T-helper 22 cell (primary cell): ENCODE results near the gene A3GALT2.
"Not testable (repeated sequence)": the region's sequence is repeated elsewhere in the genome, so short reads cannot be mapped to it uniquely, and the experiment has no call there.

Source experiments
- DNase-seq: peaks from one replicate; pipeline ENCODE4 v3.0.0-alpha.2; 2020; ENCODE audit warnings: low read depth

The A3GALT2 gene

DNA sequence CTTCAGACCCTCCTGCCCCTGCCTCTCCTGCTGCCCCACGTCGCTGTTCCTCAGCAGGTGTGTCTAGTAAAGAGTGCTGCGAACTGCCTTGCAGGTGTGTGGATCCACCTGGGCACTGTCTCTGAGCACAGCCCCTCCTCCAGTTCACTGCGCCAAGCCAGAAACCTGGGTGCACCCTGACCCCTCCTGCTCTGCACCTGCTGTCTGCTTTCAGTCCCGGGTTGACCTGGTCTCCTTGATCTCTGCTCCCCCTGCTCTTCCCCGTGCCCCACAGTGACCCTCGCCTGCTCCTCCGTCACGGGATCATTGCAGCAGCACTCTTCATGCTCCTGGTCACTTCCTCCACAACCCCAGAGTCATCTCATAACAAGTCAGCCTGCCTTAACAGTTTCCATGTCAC, 6.5 kb downstream of the A3GALT2 start:
- no peak for DNase-seq

DNA sequence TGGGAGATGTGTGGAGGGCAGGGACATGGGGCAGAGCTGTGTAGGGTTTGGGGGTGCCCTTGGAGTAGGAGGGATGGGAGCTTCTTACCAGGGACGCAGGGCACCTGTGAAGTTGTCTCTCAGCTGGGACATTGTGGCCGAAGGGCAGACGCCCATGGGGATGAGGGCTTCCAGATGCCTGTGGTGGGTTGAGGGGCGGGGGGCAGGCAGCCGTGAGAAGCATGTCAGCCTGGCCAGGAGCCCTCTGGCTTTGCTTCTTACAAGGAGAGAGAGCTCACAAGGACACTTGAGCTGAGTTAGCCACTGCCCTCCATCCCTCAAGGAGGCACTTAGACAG, 8.5 kb downstream of the A3GALT2 start:
- DNase-seq, result no peak

DNA sequence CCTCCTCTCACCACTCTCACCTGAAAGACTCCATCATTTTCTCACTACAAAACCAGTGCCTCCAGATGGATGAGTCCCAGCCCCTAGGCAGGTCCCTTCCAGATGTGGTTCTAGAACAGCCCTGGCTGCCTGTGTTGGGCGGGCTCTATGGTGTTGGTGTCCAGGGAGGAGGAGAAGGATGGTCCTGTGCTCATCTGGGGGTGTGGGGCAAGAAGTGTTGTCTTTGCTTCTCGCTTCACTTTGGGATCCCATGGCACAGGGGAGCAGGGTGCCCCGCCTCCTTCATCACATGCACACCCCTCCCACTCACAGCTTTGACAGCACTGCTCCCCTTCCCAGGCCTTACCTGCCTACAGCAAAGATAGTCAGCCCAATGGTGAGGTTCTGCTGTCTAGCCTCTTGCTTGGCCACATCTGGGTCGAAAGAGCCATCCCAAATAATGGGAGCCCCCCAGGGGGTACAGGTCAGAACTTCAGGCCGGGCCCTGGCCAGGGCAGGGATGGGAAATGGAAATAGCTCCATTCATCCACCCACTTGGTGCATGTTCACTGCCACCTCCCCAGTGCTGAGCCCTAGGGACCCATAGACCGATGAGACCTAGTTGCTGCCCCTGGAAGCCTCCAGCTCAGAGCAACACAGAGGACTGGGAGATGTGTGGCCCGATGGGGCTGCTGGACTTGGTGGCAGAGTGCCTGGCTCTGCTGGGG, 9.0 kb downstream of the A3GALT2 start:
- no peak for DNase-seq

DNA sequence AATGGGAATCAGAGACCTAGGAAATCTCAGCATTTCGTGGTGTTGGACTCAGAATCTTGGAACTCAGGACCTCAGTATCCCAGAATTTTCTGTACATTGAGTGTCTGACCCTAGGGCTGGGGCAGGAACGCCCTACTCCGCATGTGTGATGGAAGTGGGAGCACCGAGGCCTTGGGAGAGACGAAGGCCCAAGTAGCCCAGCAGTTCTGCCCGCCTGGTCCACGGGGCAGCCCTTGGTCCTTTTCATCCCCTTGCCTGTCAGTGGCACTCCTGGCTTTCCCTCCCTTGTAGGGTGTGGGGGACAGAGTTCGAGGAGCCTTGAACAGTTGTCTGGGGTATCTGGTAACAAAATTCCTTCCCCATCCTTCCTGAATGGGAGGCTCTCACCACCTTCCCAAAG, 10.2 kb downstream of the A3GALT2 start:
- no peak for DNase-seq

DNA sequence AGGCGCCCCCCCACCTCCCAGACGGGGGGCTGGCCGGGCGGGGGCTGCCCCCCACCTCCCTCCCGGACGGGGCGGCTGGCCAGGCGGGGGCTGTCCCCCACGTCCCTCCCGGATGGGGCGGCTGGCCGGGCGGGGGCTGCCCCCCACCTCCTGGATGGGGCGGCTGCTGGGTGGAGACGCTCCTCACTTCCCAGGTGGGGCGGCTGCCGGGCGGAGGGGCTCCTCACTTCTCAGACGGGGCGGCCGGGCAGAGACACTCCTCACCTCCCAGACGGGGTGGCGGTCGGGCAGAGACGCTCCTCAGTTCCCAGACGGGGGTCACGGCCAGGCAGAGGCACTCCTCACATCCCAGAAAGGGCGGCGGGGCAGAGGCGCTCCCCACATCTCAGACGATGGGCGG, 11.5 kb downstream of the A3GALT2 start:
- DNase-seq, result not testable (repeated sequence)

DNA sequence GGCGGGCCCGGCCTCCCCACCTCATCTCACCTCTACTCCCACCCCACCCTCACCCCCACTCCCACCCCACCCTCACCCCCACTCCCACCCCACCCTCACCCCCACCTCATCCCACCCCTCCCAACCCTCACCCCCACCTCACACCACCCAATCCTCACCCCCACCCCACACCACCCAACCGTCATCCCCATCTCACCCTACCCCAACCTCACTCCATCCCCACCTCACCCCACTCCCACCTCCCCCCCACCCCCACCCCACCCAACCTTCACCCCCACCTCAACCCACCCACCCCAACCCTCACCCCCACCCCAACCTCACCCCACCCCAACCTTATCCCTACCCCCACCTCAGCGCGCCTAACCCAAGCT, 13.4 kb downstream of the A3GALT2 start:
- DNase-seq, result no peak

DNA sequence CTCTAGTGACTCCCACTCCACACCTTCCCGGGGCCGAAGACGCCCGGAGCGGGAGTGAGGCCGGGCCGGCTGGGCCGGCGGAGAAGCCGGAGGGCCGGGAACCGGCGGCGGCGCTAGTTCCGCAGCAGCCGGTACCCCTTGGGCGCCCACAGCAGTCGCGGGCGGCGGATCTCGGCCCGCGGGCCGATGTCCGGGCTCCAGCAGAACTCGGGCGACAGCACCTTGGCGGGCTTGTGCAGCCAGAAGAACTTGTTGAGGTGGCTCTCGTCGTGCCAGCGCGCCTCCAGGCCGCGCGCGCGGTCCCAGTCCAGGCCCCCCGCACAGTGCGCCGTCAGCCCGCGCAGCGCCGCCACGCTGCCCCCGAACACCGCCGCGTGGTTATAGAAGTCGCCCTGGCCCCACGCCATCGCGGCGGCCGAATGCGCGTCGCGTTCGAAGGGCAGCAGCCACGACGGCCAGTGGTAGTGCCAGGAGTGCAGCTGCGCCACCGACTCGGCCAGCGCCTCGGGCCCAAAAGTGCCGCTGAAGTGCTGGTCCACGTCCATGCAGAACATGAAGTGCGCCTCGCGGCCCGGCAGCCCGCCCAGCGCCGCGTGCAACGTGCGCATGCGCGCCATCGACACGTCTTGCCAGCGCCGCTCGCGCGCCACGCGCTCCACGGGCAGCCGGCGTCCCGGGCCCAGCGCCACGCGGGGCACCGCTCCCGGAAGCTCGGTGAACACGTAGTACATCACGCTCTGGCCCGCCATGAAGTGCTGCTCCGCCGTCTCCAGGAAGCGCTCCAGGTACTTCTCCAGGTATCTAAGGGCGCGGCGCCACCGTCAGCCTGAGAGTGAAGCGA, 14.0 kb downstream of the A3GALT2 start:
- no peak for DNase-seq

DNA sequence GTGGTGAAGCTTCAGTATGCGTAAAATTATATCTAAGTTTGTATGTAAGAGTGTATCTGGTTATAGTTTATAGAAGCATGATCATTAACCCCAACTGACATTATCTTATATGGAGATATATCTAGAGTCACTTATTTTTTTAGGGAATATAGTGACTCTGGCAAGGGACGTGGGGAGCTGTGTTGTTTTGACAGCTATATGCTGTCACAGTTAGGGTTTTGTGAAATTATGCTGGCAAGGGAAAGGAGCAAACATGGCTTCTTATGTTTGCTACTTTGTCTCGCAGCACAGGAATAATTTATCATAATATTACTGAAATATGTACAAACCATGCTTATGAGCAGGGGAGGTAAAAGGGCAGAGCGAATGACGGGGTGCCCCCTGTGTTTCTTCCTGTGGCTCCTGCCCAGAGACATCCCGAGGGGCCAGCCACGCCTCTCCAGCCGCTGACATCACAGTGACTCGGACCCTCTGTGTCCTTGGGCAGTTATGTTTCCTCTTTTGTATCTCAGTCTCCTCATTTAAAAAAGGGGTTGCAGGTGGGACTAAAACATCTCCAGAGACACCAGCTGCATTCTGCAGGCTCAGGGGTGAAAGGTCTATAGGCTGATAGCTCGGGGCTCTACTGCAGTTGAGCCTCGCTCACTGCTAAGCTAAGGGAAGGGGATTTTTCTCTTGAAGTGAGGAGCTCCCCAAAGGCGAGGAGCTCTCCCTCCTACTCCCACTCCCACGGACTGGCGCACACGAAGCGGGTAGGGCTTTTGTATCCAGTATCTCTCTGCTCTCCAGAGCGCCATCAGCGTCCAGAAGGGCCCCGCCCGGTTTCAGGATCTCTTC, 14.9 kb downstream of the A3GALT2 start:
- DNase-seq, result no peak

DNA sequence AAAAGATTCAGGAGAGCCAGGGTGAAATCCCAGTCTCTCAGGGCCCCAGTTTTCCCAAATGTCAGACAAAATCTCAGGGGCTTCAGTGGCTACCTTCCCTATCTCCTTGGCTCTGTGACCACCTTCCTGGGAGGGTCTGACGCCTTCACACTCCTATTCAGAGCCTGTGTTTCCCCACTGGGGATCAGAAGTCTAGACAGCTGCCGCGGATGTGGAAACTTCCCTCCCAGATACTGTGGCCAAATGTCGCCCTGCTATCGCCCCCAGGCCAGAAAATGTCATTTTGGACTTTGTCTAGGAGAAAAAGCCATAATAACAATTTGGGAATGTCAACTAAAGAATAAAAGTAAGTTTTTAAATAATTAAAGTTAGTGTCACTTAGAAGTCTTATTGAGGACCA, 15.9 kb downstream of the A3GALT2 start:
- no peak for DNase-seq

DNA sequence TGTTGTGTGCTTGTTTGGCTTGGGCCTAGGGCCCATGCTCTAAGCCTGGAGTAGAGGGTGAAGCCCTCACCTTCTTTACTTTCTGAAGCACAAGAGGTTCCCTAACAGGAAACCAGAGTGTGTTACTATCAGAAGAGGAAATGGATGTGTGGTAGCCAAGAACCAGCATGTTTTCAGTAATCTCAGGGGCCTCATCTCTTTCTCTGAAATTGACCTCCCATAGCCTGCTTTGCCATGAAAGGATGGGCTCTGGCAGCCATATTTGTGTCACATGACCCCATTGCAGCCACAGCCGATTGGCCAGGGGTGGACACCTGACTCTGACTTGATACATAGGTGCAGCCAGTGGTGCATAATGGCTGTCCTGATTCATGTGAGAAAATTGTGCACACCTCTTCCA, 18.6 kb downstream of the A3GALT2 start:
- DNase-seq, result no peak

DNA sequence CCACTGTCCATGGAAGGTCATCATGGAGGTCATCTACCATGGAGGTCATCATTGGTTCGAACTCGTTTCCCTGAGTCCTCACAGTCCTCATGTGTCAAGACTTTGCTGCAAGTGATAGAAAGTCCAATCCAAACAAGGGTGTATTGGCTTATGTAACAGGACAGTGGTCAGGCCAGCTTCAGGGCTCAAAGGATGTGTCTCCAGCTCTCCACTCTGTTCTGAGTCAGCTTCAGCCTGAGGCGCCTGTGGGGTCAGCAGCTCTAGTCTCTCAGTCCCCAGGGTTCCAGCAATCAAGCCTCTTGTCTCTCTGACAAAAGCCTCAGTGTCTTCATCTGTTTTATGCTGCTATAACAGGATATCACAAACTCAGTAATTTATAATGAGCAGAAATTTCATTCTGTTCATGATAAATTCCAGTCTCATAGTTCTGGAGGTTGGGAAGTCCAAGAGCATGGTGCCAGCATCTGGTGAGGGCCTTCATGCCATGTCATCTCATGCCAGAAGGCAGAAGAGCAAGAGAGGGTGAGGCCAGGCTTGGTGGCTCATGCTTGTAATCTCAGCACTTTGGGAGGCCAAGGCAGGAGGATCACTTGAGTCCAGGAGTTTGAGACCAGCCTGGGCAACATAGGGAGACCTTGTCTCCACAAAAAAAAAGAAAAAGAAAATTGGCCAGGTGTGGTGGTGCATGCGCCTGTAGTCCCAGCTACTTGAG, 19.5 kb downstream of the A3GALT2 start:
- no peak for DNase-seq

DNA sequence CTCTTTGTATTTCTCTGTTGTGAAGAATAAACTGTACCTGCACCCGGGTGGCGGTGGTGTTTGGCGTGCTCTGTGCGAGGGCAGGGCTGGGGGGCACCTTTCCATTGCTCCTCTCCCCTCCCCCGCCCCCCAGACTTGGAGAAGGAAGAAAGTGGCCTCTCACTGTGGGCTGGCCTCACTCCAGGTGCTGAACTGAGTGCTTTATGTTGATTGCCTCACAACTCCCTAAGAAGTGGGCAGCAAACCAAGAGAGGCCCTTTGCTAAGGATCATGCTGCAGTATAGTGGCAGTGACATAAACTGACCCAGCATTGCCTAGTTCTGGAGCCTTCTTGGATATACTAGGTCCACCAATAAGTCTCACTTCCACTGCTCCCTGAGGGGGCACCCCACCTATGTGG, 20.2 kb downstream of the A3GALT2 start:
- DNase-seq, result no peak

DNA sequence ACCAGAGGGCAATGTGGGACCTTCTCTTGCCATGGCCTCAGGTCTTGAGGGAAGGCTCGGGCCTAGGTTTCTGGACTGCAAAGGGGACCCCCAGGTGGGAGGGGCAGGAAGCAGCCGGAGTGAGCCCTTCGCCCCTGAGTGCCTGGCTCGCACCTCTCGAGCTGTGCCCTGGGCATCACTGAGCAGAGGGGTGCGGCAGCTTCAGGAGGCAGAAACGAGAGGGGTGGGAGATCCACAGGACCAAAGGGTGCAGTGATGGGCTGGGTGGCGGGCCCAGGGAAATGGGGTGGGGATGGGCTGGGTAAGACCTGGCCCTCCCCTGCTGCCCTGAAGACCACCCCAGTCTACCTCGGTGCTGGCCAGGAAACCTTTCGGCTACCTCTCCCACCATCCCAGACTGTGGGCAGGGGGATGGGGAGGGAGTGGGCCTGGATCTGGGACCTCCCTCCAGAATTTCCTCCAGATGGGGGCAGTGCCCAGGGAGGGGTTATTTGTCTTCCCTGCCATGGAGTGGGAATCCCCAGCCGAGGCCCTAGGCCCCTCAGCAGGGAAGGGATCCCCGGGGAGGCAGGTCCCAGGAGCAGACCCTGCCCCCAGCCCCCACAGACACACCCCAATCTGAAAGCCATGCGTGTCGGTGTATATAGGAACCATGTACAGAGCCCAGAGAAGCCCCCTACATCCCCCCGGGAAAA, 21.3 kb downstream of the A3GALT2 start:
- no peak for DNase-seq

DNA sequence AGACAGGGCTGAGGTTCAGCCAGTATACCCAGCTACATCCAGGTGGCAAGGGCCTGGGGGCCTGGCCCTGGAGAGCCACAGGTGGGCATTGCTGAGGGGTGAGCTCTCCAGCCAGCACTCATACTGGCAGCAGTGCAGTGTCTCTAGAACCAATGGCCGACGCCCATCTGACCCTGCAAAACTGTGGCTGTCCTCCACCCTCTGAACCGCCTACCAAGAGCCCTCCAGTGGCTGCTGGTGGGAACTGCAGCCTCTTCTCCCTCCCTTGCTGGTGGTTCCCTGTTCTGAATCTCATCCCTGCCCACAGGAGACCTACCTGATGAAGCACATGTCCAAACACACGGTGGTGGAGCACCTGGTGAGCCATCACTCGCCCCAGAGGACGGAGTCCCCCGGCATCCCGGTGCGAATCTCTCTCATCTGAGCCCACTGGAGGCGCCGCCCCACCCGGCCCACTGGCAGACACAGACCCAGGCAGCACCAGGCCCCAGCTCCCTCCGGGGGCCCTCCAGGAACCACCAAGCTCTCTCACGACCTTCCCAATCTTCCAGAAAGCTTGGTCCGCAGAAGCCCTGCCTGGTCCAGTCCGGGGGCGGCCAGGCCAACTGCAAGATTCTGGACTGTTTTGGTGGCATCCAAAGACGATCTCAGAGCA, 22.1 kb downstream of the A3GALT2 start:
- no peak for DNase-seq

DNA sequence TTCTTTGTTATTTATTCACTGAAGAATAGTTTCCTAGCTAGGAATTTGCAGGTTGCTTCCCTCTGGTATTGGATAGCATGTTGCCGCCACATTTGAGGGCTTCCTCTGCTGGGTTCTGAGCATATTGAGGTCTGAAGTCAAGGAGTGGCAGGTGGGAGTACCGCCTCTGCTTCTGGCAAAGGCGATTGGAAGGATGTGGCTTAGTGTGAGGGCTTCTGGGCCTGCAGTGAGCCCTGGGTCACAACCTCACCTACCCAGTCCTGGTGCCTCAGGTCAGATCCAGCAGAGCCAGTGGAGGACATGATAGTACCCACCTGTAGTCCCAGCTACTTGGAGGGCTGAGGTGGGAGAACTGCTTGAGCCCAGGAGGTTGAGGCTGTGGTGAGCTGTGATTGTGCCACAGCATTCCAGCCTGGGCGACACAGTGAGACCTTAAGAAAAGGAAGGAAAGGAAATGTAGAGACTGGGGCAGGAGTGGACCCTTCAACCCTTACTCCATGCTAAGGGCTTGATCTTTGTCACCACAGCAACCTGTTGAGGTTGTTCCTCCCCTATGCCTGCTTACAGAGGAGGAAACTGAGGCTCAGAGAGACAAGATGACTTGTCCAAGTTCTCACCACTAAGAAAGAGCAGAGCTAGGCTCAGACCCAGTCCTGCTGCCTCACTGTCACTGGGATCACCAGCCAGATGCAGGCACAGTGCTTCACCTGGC, 22.8 kb downstream of the A3GALT2 start:
- DNase-seq, result no peak

DNA sequence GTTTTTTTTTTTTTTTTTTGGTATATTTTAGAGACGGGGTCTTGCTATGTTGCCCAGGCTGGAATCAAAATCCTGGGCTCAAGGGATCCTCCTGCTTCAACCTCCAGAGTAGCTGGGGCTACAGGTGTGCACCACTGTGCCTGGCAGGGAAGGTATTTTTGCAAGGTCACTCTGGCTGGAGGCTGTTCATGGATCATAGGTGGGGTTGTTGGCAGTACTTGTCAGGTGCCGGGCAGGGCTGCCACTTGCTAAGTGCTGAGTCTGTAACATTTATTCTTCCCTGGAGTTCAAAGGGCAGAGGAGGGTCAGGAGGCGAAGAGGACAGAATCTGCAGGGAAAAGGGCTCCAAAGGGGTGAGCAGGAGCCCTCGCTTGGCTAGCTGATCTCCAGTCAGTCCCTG, 24.1 kb downstream of the A3GALT2 start:
- DNase-seq, result no peak

DNA sequence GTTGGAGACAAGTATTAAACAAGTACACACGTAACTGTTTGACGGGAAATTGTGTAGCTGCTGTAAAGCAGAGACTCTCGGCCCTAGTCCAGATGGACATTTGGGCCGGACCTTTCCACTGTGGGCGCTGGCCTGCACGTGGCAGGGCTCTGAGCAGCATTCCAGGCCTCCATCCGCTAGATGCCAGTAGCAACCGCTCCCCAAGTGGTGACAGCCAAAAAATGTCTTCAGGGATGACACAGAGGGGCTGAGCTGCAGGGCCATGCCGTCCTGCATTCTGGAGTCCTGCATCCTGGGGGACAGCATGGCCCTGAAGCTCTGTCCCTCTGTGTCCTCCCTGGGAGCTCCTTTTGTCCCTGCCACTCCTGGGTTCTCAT, 24.8 kb downstream of the A3GALT2 start:
- DNase-seq, result no peak

DNA sequence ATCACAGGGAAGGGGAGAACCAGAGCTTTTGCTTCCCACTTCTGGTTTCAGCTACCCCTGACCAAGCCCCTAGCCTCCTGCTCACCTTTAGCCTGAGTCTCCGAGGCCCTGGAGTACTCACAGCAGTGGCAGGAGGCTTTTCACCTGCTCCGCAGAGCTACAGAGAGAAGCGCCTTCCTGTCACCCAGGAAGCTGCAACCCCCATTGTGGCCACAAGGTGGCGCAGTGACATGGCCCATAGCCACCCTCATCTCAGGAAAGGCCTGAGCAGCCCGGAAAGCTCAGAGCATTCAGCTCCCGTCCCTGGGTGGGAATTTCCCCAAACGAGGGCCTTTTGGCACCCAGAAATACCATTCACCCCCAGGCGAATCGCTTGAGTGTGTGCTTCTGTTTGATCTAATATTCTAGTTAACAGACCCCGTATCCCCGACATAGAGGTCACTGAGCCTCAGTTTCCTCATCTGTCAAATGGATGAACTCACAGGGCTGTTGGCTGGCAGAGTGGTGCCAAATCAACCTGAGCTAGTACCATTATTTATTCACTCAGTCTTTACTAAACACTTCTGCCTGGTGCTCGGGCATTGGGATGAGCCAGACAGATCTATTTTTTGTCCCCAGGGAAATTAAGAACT, 25.3 kb downstream of the A3GALT2 start:
- DNase-seq, result peak; percentile 55

DNA sequence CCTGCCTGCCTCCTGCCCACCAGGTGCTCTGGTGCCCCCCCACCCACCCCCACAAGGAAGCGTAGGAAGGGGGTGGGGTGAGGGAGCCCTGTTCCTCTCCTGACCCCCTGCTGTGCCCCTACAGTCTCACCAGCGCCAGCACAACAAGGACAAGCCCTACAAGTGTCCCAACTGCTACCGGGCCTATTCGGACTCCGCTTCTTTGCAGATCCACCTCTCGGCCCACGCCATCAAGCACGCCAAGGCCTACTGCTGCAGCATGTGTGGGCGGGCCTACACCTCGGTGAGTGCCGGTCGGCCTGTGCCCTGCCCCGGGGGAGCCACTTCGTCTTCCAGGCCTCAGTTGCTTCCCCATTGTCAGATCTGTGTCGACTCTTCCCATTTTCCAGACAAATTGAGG, 25.9 kb downstream of the A3GALT2 start:
- DNase-seq, result no peak
